GM21825 (cell line): ENCODE results near the gene ATP5F1C.
"Not testable (repeated sequence)": the region's sequence is repeated elsewhere in the genome, so short reads cannot be mapped to it uniquely, and the experiment has no call there.

Experiments
- ATAC-seq: cut with Tn5 transposase; IDR thresholded peaks from one replicate; pipeline ENCODE4 v1.9.1; 2021; ENCODE audit warnings: mild to moderate bottlenecking, moderate library complexity; ENCODE audit not compliant: unreplicated experiment

Gene ATP5F1C

GRCh38 chr10:7792541-7792940, 4.6 kb downstream of the ATP5F1C start:
- no peak for ATAC-seq

- no peak for ATAC-seq
These were observed 6.5 kb downstream of the ATP5F1C start for GRCh38 chr10:7794251-7795026.

- ATAC-seq = no peak
These were observed 7.6 kb downstream of the ATP5F1C start for GRCh38 chr10:7795605-7796004.

GRCh38 chr10:7797582-7797981, 9.6 kb downstream of the ATP5F1C start:
- ATAC-seq = no peak

- no peak for ATAC-seq
These were observed 14.6 kb downstream of the ATP5F1C start for GRCh38 chr10:7802606-7803005.

GRCh38 chr10:7804216-7804615, 16.2 kb downstream of the ATP5F1C start:
- ATAC-seq = no peak

GRCh38 chr10:7804741-7805140, 16.8 kb downstream of the ATP5F1C start:
- no peak for ATAC-seq

- ATAC-seq = no peak
These were observed 20.8 kb downstream of the ATP5F1C start for GRCh38 chr10:7808686-7809267.

- no peak for ATAC-seq
These were observed 22.5 kb downstream of the ATP5F1C start for GRCh38 chr10:7810443-7810842.

- no peak for ATAC-seq
These were observed 23.0 kb downstream of the ATP5F1C start for GRCh38 chr10:7811000-7811399.

GRCh38 chr10:7811743-7812142, 23.8 kb downstream of the ATP5F1C start:
- not testable (repeated sequence) for ATAC-seq

- ATAC-seq = no peak
These were observed 25.5 kb downstream of the ATP5F1C start for GRCh38 chr10:7813481-7813880.

GRCh38 chr10:7817576-7817975, 29.6 kb downstream of the ATP5F1C start:
- no peak for ATAC-seq

- no peak for ATAC-seq
These were observed 30.0 kb downstream of the ATP5F1C start for GRCh38 chr10:7817984-7818294.

- peak; percentile 89 for ATAC-seq
These were observed 30.5 kb downstream of the ATP5F1C start, which contains the start of gene TAF3 for GRCh38 chr10:7818295-7819120. TSS of gene TAF3 (plus strand) at chr10:7818505. CDS start at chr10:7818710, 205 bp downstream.

GRCh38 chr10:7819121-7819460, 31.1 kb downstream of the ATP5F1C start:
- ATAC-seq = peak; percentile 43

GRCh38 chr10:7824251-7824650, 36.3 kb downstream of the ATP5F1C start:
- ATAC-seq = no peak

- ATAC-seq = no peak
These were observed 39.0 kb downstream of the ATP5F1C start for GRCh38 chr10:7826971-7827370.

GRCh38 chr10:7829289-7829834, 41.4 kb downstream of the ATP5F1C start:
- ATAC-seq = no peak

GRCh38 chr10:7832060-7832459, 44.1 kb downstream of the ATP5F1C start:
- ATAC-seq = no peak

GRCh38 chr10:7833210-7833609, 45.2 kb downstream of the ATP5F1C start:
- no peak for ATAC-seq

- ATAC-seq = no peak
These were observed 46.3 kb downstream of the ATP5F1C start for GRCh38 chr10:7834262-7834661.
